Cerebellar cortex (tissue), 1 donor: Measurements from ENCODE around the gene PDZK1.
"Not testable (repeated sequence)": the region's sequence is repeated elsewhere in the genome, so short reads cannot be mapped to it uniquely, and the experiment has no call there.

Source experiments
- DNase-seq: peaks from one replicate; pipeline ENCODE4 v3.0.0-alpha.2; 2015; ENCODE audit warnings: low spot score

Gene PDZK1

GRCh38 chr1:145656245-145656943, 50.8 kb downstream of the PDZK1 start:
- DNase-seq: not testable (repeated sequence)

GRCh38 chr1:145643990-145644389, 63.2 kb downstream of the PDZK1 start:
- not testable (repeated sequence) for DNase-seq

GRCh38 chr1:145641886-145642285, 65.3 kb downstream of the PDZK1 start:
- not testable (repeated sequence) for DNase-seq

GRCh38 chr1:145636237-145636636, 70.9 kb downstream of the PDZK1 start:
- DNase-seq: not testable (repeated sequence)

- not testable (repeated sequence) for DNase-seq
Observed at GRCh38 chr1:145622177-145622576, 85.0 kb downstream of the PDZK1 start.
